Measurements from ENCODE around the gene UBAC1. TPM values are rescaled to one million over a fixed set of nuclear protein-coding genes. Genes with fewer than 3 reads are reported as not detected.
A peak's percentile ranks its signal among the peaks of the same experiment; 100 is the strongest.

The UBAC1 gene
- total and polyA plus RNA-seq, 9 of the 15 experiments (the other 6 are each of a cell fraction or from before 2014, with no cell fraction given) = 94.0 to 399 (median 228) TPM

DNA sequence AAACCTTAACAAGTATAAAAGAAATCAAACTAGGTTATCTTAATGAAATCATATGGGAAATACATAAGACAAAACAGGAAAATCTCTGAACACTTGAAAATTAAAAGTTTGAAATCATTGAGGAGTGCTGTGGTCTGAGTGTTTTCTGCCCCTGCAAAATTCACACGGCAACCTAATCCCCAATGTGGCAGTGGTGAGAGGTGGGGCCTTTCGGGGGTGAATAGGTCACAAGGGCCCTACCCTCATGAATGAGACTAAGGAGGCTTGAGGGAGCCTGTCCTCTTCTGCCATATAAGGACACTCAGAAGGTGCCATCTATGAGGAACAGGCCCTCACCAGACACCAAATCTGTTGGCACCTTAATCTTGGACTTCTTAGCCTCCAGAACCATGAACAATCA is 64.5 kb downstream of the UBAC1 start:
- H3K36me3 ChIP-seq (ENCODE audit: control insufficient read depth, insufficient read depth, low read length) = peaks cover 6% of the 10 kb centered on the region; the same call in 2 of the 3 replicates
- peaks cover 12 to 17% of the 10 kb centered on the region in 2 experiments; a peak in 4 of 5 replicates for H3K4me1 ChIP-seq (replicated peaks in 1 of 2; ENCODE audit: control insufficient read depth in 2 of 2, insufficient read depth in 2 of 2, low read length in 2 of 2)
- in situ Hi-C loops (cut with MboI) (no loop called here), intact Hi-C loops (cut with micrococcal nuclease) (no loop called here)
- no peak overlapping the region for H3K27ac ChIP-seq (ENCODE audit: extremely low read depth, low read depth, low read length)
- ChIA-PET CTCF (ENCODE audit: low intra/inter-chr PET ratio) (interaction anchor here (0.6 kb wide), 1 partner anchor 304 kb away, joined by 3 read pairs; no protein-coding TSS in a partner anchor), POLR2A (interaction anchor here (0.9 to 1.7 kb wide), 3 partner anchors 13 to 29 kb away, joined by 3 to 4 read pairs (median 4); no protein-coding TSS in a partner anchor)
- peak; percentile 2; the same call in 1 of the 2 replicates for TF ChIP-seq NR2C1 (IDR thresholded peaks at IDR 0.05)
- TF ChIP-seq NR2C1 (tag; IDR thresholded peaks at IDR 0.05) = no peak
- no peak for TF ChIP-seq PHF8 (IDR thresholded peaks at IDR 0.05; ENCODE audit: borderline replicate concordance, low read length)
- no peak overlapping the region for H3K4me2 ChIP-seq (ENCODE audit: insufficient read depth, low read length)
- H3K9ac ChIP-seq (ENCODE audit: insufficient read depth in 1 of 2, low read depth in 2 of 2, low read length in 2 of 2) = no peak overlapping the region
- H3K9me3 ChIP-seq (replicated peaks; ENCODE audit: control insufficient read depth, insufficient read depth, low read depth, low read length) = 0 out of 2 replicates have a peak, but pooled peaks cover 2% of the 10 kb centered on the region
- H3K27me3 ChIP-seq (ENCODE audit: control insufficient read depth in 2 of 2, insufficient read depth in 2 of 2, low read length in 2 of 2) = no peaks in the 10 kb centered on the region
- no peak for DNase-seq (ENCODE audit: extremely low read depth in 1 of 4, low spot score in 3 of 4)
- no peak overlapping the region for H2AFZ ChIP-seq (ENCODE audit: low read depth, low read length)
- FAIRE-seq = no peak
- WGBS (ENCODE audit: insufficient coverage, low coverage, missing lambda C conversion rate) = 61% methylated on average over 2 of the region's 2 CpGs
- H3K79me2 ChIP-seq (ENCODE audit: control insufficient read depth, insufficient read depth, low read length) = peaks cover 94% of the 10 kb centered on the region
- no TSS peak for BruUV-seq (replicated peaks)
- no peaks in the 10 kb centered on the region for H3K9me1 ChIP-seq (ENCODE audit: control insufficient read depth, insufficient read depth, low read length)
- H3K4me3 ChIP-seq = no peak overlapping the region
- ATAC-seq = peak; percentile 35; the same call in 1 of the 3 replicates
- peaks cover 1% of the 10 kb centered on the region; the same call in 1 of the 2 replicates for H4K20me1 ChIP-seq (replicated peaks; ENCODE audit: control insufficient read depth, insufficient read depth, low read length)

DNA sequence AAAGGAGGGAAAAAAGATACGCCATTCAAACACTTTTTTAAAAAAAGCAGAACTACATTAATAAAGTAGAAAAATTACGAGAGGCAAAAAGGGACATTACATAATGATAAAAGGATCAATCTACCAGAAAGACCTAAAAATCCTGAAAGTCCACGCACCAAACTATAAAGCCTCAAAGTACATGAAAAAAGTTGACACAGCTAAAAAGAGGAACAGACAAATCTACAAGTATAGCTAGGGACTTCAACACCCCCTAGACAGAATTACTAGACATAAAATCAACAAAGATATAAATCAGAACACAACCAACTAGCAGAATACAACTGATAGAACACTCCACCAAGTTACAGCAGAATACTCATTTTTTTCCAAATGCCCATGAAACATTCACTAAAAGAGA is 65.0 kb downstream of the UBAC1 start:
- in situ Hi-C loops (cut with MboI) = no loop called here
- Histone ChIP-seq H3K36me3 (ENCODE audit: control insufficient read depth, insufficient read depth, low read length) (peaks cover 6% of the 10 kb centered on the region; the same call in 2 of the 3 replicates), H4K20me1 (replicated peaks; ENCODE audit: control insufficient read depth, insufficient read depth, low read length) (peaks cover 5% of the 10 kb centered on the region; the same call in 1 of the 2 replicates), H3K9me3 (replicated peaks; ENCODE audit: control insufficient read depth, insufficient read depth, low read depth, low read length) (0 out of 2 replicates have a peak, but pooled peaks cover 2% of the 10 kb centered on the region), H3K9ac (ENCODE audit: insufficient read depth in 1 of 2, low read depth in 2 of 2, low read length in 2 of 2) (no peak overlapping the region), H3K27me3 (ENCODE audit: control insufficient read depth in 2 of 2, insufficient read depth in 2 of 2, low read length in 2 of 2) (no peaks in the 10 kb centered on the region), H3K27ac (ENCODE audit: extremely low read depth, low read depth, low read length) (no peak overlapping the region), H2AFZ (ENCODE audit: low read depth, low read length) (no peak overlapping the region), H3K4me2 (ENCODE audit: insufficient read depth, low read length) (no peak overlapping the region), H3K4me3 (no peak overlapping the region), H3K4me1 (replicated peaks in 1 of 2; ENCODE audit: control insufficient read depth in 2 of 2, insufficient read depth in 2 of 2, low read length in 2 of 2) (peaks cover 13 to 16% of the 10 kb centered on the region in 2 experiments; a peak in 4 of 5 replicates), H3K79me2 (ENCODE audit: control insufficient read depth, insufficient read depth, low read length) (peaks cover 94% of the 10 kb centered on the region), H3K9me1 (ENCODE audit: control insufficient read depth, insufficient read depth, low read length) (no peaks in the 10 kb centered on the region)
- CTCF ChIA-PET (ENCODE audit: low intra/inter-chr PET ratio) = no interaction called here
- intact Hi-C loops (cut with micrococcal nuclease) = no loop called here
- POLR2A ChIA-PET = interaction anchor here (0.9 to 1.7 kb wide), 2 partner anchors 25 to 30 kb away, joined by 3 to 4 read pairs; no protein-coding TSS in a partner anchor
- BruUV-seq (replicated peaks) = no TSS peak
- peak; percentile 56 for FAIRE-seq
- WGBS (ENCODE audit: insufficient coverage, low coverage, missing lambda C conversion rate) = 86% methylated on average over 3 of the region's 3 CpGs
- no peak for ATAC-seq
- DNase-seq (ENCODE audit: extremely low read depth in 1 of 4, low spot score in 3 of 4) = no peak
- no peak for TF ChIP-seq PRMT5 (CRISPR knock-in tag; IDR thresholded peaks at IDR 0.05)
- TF ChIP-seq NFRKB (IDR thresholded peaks at IDR 0.05; ENCODE audit: low read depth) = no peak
- peak; percentile 77 for TF ChIP-seq C11orf30 (IDR thresholded peaks at IDR 0.05; ENCODE audit: low read depth)
- peak; percentile 86 for TF ChIP-seq ZNF316 (IDR thresholded peaks at IDR 0.05)
- TF ChIP-seq THRB (CRISPR knock-in tag; conservative IDR thresholded peaks at IDR 0.05) = no peak
- TF ChIP-seq, protein P1, sequence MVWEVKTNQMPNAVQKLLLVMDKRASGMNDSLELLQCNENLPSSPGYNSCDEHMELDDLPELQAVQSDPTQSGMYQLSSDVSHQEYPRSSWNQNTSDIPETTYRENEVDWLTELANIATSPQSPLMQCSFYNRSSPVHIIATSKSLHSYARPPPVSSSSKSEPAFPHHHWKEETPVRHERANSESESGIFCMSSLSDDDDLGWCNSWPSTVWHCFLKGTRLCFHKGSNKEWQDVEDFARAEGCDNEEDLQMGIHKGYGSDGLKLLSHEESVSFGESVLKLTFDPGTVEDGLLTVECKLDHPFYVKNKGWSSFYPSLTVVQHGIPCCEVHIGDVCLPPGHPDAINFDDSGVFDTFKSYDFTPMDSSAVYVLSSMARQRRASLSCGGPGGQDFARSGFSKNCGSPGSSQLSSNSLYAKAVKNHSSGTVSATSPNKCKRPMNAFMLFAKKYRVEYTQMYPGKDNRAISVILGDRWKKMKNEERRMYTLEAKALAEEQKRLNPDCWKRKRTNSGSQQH (CRISPR knock-in tag; IDR thresholded peaks at IDR 0.05) = no peak
- peak; percentile 28; the same call in 1 of the 2 replicates for TF ChIP-seq MAFG (tag; conservative IDR thresholded peaks at IDR 0.05)
- no peak for TF ChIP-seq ATF3 (IDR thresholded peaks at IDR 0.05)
- no peak for TF ChIP-seq ATF3 (CRISPR knock-in tag; conservative IDR thresholded peaks at IDR 0.05)
- no peak for TF ChIP-seq RBM39 (optimal IDR thresholded peaks at IDR 0.05; ENCODE audit: low read depth, low read length)
